NCI-H1694 treated with DMSO at 0.1 percent for 48 hours (cell line): Measurements from ENCODE around the gene NEBL.

Source experiments
- DNase-seq: peaks from one replicate; lab custom pipeline; 2025; lab: John Stamatoyannopoulos, UW

Gene NEBL

DNA sequence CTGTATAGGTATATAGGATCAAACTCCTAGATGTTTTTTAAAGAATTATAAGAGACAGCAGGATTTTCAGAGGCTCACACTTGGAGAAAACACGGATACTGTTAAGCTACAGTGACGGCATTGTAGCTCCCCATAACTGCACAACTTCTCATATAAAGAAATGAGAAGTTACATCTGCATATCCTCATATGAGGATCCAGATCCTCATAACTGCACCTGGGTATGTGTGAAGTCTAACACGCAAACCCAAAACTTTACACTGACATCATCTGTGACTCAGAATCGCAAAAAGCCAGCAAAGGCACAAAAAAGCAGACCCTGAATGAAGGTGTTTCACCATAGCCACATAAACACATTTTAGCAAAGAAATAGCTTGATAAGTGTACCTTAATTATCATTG lies 34.1 kb downstream of the NEBL start:
- no peak for DNase-seq

- DNase-seq, result no peak
These were observed 38.6 kb downstream of the NEBL start for GRCh38 chr10:20858292-20859124.

DNA sequence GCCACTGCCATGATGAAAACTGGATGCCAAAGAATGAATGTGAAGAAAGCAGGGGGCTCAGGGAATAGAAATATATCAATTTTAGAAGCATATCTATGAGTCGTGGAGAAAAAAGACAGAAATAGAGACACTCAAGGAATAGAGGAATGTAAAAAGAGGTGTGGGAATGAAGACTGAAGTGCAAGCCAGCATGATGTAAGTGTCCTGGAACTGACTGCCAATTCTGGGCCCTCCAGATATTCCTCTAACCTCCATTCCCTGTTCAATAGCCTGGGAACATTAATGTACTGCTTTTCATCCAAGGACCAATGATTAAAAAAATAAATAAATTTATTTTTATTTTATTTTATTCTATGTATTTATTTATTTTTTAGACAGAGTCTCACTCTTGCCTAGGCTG lies 40.6 kb downstream of the NEBL start:
- DNase-seq, result no peak

GRCh38 chr10:20855398-20856038 lies 41.6 kb downstream of the NEBL start:
- DNase-seq, result no peak

- DNase-seq, result no peak
These were observed 43.8 kb downstream of the NEBL start for GRCh38 chr10:20853276-20853675.

GRCh38 chr10:20852303-20852702 lies 44.8 kb downstream of the NEBL start:
- no peak for DNase-seq

- DNase-seq, result no peak
These were observed 49.6 kb downstream of the NEBL start for GRCh38 chr10:20847512-20847911.

DNA sequence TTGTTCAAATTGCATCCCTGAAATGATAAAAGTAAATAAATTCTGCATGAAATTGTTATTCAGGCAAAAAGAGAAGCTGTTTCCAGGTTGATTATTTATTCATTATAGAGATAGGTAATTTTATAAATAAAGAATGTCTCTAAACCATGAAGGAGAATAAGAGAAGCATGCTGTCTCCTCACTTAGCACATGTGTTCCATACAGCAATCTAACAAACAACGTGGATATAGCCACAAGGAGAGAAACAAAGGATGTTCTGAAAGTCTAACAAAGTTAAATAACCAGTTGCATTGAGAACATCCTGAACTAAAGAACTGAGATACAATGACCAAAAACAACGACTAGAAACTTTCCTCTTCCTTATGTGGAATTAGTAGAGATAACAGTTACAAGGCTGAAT lies 50.8 kb downstream of the NEBL start:
- DNase-seq, result no peak

DNA sequence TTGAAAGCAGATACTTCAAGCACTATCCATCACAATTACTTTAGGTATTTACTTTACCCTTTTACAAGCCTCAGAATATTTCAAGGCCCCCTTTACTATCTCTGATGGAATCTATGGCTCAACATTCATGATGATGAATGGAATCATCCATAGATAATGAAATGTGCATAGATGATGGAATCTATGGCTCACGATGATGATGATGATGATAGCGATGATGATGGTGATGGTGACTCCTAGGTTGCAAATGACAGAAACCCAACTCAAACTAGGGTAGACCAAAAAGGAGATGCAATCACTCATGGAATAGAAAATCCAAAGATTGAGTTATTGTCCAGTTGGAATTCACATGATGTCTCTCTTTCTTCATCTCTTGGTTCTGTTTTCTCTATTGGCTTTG lies 55.7 kb downstream of the NEBL start:
- DNase-seq, result no peak

- no peak for DNase-seq
These were observed 57.2 kb downstream of the NEBL start for GRCh38 chr10:20839910-20840309.

GRCh38 chr10:20839141-20839540 lies 58.0 kb downstream of the NEBL start:
- DNase-seq, result no peak

- DNase-seq, result no peak
These were observed 60.7 kb downstream of the NEBL start for GRCh38 chr10:20836401-20836800.

- DNase-seq, result no peak
These were observed 61.8 kb downstream of the NEBL start for GRCh38 chr10:20835335-20835734.

GRCh38 chr10:20834825-20835224 lies 62.3 kb downstream of the NEBL start:
- no peak for DNase-seq

DNA sequence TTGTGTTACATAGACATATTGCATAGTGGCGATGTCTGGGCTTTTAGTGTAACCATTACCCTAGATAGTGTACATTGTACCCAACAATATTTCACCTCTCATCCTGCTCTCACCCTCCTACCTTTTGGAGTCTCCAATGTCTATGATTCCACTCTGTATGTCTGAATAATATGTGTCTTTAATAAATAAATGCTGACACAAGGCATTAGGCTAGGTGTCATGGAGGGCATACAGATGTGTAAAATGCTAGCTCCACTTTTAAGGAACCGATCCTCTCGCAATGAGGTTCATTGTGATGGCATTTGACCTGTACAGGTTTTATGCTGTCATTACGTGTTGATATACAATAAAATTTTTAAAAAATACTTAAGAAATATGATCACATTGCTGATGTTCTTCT lies 74.3 kb downstream of the NEBL start:
- no peak for DNase-seq

GRCh38 chr10:20817646-20818045 lies 79.5 kb downstream of the NEBL start:
- DNase-seq, result no peak

DNA sequence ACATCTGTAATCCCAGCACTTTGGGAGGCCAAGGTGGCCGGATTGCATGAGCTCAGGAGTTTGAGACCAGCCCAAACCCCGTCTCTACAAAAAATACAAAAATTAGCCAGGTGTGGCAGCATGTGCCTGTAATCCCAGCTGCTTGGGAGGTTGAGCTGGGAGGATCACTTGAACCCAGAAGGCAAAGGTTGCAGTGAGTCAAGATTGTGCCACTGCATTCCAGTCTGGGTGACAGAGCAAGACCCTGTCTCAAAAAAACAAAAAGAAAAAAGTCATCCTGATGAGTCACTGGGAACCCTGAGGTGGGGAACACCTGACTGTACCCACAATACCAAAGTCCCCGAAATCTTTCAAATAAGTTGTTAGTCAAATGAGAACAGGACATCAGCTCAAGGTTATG lies 80.0 kb downstream of the NEBL start:
- no peak for DNase-seq

- no peak for DNase-seq
These were observed 83.0 kb downstream of the NEBL start for GRCh38 chr10:20814116-20814515.

- no peak for DNase-seq
These were observed 86.0 kb downstream of the NEBL start for GRCh38 chr10:20811131-20811530.

GRCh38 chr10:20809631-20810030 lies 87.5 kb downstream of the NEBL start:
- no peak for DNase-seq

DNA sequence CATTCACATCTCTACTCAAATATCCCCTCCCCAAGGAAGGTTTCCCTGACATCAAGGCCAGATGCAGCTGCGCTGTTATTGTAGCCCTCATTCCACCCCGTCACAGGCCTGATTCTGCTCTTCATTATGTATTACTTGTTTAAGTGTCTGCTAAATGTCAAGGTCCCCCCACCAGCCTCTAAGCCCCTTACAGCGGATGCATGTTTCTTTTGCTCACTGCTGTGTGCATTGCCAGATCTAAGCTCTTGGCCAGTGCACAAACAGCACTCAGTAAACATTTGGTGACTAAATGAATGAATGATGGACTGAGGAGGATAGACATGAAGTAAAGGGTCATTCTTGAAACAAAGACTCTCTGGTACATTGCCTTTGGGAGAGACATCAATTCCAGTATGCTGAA lies 90.6 kb downstream of the NEBL start:
- no peak for DNase-seq

GRCh38 chr10:20797290-20797689 lies 99.8 kb downstream of the NEBL start:
- no peak for DNase-seq

GRCh38 chr10:20795391-20795790 lies 101.7 kb downstream of the NEBL start:
- DNase-seq, result no peak

DNA sequence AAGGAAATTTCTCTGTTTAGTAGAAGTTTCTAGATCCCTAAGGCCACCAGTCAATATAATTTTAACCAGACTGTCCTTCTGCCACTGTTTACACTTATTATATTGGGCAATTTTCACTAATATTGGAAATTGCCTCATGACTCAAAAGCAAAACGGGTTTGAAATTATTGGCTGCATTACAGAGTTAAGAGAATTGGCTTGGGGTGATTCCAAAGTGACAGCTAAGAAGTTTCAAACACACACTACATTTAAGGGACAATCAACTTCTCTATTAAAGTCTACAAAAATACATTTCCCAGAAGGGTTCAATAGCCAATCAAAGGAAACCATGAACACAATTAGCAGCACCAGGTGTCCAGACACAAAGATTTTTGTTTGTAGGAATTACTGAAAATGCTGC lies 111.9 kb downstream of the NEBL start:
- DNase-seq, result no peak
